GM23338 (cell line): ENCODE measurements around the gene RXRA. TPM values are rescaled to one million over a fixed set of nuclear protein-coding genes. Genes with fewer than 3 reads are reported as not detected.

Experiments
- ATAC-seq: fragments of 200-7000 bp; cut with Tn5 transposase; 3 replicates; pipeline ENCODE4 v1.9.1; 2020
- DNase-seq: peaks from one replicate; pipeline ENCODE4 v3.0.0-alpha.2; 2015; ENCODE audit warnings: low spot score
- H2AFZ ChIP-seq: fragments of 200-600 bp; sonication (generic); 2 replicates; pipeline ENCODE4 v1.8.0; 2016; ENCODE audit warnings: antibody characterized with exemption, mild to moderate bottlenecking, moderate library complexity
- H3F3A ChIP-seq: fragments of 200-600 bp; sonication (generic); replicated peaks from 2 replicates; pipeline ENCODE4 v1.8.0; 2017; ENCODE audit warnings: antibody characterized with exemption, mixed run types, low read depth
- H3K27ac ChIP-seq: fragments of 200-600 bp; sonication (generic); 2 replicates; pipeline ENCODE4 v1.6.1; 2016; ENCODE audit warnings: low read depth
- H3K27me3 ChIP-seq: fragments of 200-600 bp; sonication (generic); 2 replicates; pipeline ENCODE4 v1.8.0; 2016; ENCODE audit warnings: mild to moderate bottlenecking, mixed run types, moderate library complexity; ENCODE audit not compliant: insufficient read depth
- H3K36me3 ChIP-seq: fragments of 200-600 bp; sonication (generic); 2 replicates; pipeline ENCODE4 v1.8.0; 2016; ENCODE audit warnings: mild to moderate bottlenecking; ENCODE audit not compliant: insufficient read depth
- H3K4me1 ChIP-seq: fragments of 200-600 bp; sonication (generic); 2 replicates; pipeline ENCODE4 v1.8.0; 2016; ENCODE audit warnings: mild to moderate bottlenecking, moderate library complexity; ENCODE audit not compliant: insufficient read depth
- H3K4me2 ChIP-seq: fragments of 200-600 bp; sonication (generic); 2 replicates; pipeline ENCODE4 v1.7.1; 2017; ENCODE audit warnings: mixed run types
- H3K4me3 ChIP-seq: fragments of 200-600 bp; sonication (generic); 2 replicates; pipeline ENCODE4 v1.6.1; 2016; ENCODE audit warnings: mixed run types
- H3K79me2 ChIP-seq: fragments of 200-600 bp; sonication (generic); replicated peaks from 2 replicates; pipeline ENCODE4 v1.8.0; 2017; ENCODE audit warnings: mild to moderate bottlenecking; ENCODE audit not compliant: insufficient read depth
- H3K9me2 ChIP-seq: fragments of 200-600 bp; sonication (generic); 2 replicates; pipeline ENCODE4 v1.8.0; 2017; ENCODE audit not compliant: insufficient read depth
- H4K20me1 ChIP-seq: fragments of 200-600 bp; sonication (generic); replicated peaks from 2 replicates; pipeline ENCODE4 v1.8.0; 2017; ENCODE audit warnings: mild to moderate bottlenecking; ENCODE audit not compliant: insufficient read depth
- H3K27ac Mint-ChIP-seq: 2 replicates; pipeline ENCODE4 v1.8.0; 2020; ENCODE audit warnings: inconsistent platforms, mild to moderate bottlenecking, moderate library complexity, mixed read lengths
- H3K27me3 Mint-ChIP-seq: 3 replicates; pipeline ENCODE4 v1.8.0; 2022; ENCODE audit warnings: low read depth, mild to moderate bottlenecking, moderate library complexity, mixed read lengths, inconsistent platforms; ENCODE audit not compliant: insufficient read depth, poor library complexity
- H3K36me3 Mint-ChIP-seq: 3 replicates; pipeline ENCODE4 v1.8.0; 2021; ENCODE audit warnings: low read depth, mild to moderate bottlenecking, inconsistent platforms, moderate library complexity, mixed read lengths
- H3K4me1 Mint-ChIP-seq: 3 replicates; pipeline ENCODE4 v1.8.0; 2020; ENCODE audit warnings: mild to moderate bottlenecking, inconsistent platforms, mixed read lengths
- H3K4me3 Mint-ChIP-seq: 3 replicates; pipeline ENCODE4 v1.8.0; 2021; ENCODE audit warnings: moderate library complexity, mild to moderate bottlenecking, inconsistent platforms, mixed read lengths
- H3K9me3 Mint-ChIP-seq: 3 replicates; pipeline ENCODE4 v1.8.0; 2020; ENCODE audit warnings: moderate library complexity, mild to moderate bottlenecking, inconsistent platforms, mixed read lengths
- CREB1 ChIP-seq: fragments of 250-450 bp; sonication (Bioruptor Pico); IDR thresholded peaks from 2 replicates; pipeline ENCODE4 v1.5.0; 2020; ENCODE audit warnings: low read depth, mild to moderate bottlenecking, moderate library complexity
- EZH2 ChIP-seq: fragments of 200-600 bp; sonication (generic); IDR thresholded peaks from one replicate; pipeline ENCODE4 v1.8.0; 2017; ENCODE audit warnings: antibody characterized with exemption, mild to moderate bottlenecking, low read depth; ENCODE audit not compliant: unreplicated experiment
- EZH2phosphoT487 ChIP-seq: fragments of 200-600 bp; sonication (generic); IDR thresholded peaks from one replicate; pipeline ENCODE4 v1.8.1; 2018; ENCODE audit warnings: antibody characterized with exemption; ENCODE audit not compliant: unreplicated experiment
- JUNB ChIP-seq: IDR thresholded peaks from one replicate; pipeline ENCODE4 v1.6.1; 2016; ENCODE audit warnings: antibody characterized with exemption; ENCODE audit not compliant: unreplicated experiment
- POLR2AphosphoS5 ChIP-seq: IDR thresholded peaks from 2 replicates; pipeline ENCODE4 v1.6.1; 2016; ENCODE audit warnings: antibody characterized with exemption, low read depth
- STAT1 ChIP-seq: IDR thresholded peaks from one replicate; pipeline ENCODE4 v1.6.1; 2016; ENCODE audit warnings: antibody characterized with exemption; ENCODE audit not compliant: unreplicated experiment
- ZNF114 ChIP-seq: fragments of 250-450 bp; sonication (Bioruptor Pico); IDR thresholded peaks from 2 replicates; pipeline ENCODE4 v1.5.0; 2020; ENCODE audit warnings: mild to moderate bottlenecking, moderate library complexity
- ZNF331 ChIP-seq: fragments of 250-450 bp; sonication (Bioruptor Pico); IDR thresholded peaks from 2 replicates; pipeline ENCODE4 v1.5.0; 2020; ENCODE audit warnings: low read depth, mild to moderate bottlenecking, moderate library complexity
- polyA plus RNA-seq: library from polyadenylated mRNA; unstranded; fragments of >200 nt; fragmentation: Nextera tagmentation; extraction: Ambion mirVana; gene quantifications from 2 replicates; pipeline ENCODE4 v1.2.1, GENCODE V29; 2016
- total RNA-seq: library from RNA; depleted of rRNA; stranded (reverse); fragments of >200 nt; shearing (Covaris generic); gene quantifications from 2 replicates; pipeline ENCODE4 v1.2.3, GENCODE V29; 2014
- TF ChIP-seq, protein P1 (sequence below): fragments of 250-450 bp; sonication (Bioruptor Pico); IDR thresholded peaks from 2 replicates; pipeline ENCODE4 v1.5.0; 2020; ENCODE audit warnings: mild to moderate bottlenecking, moderate library complexity
- TF ChIP-seq, protein P2 (sequence below): IDR thresholded peaks from 2 replicates; pipeline ENCODE4 v1.6.1; 2016; ENCODE audit warnings: antibody characterized with exemption
- TF ChIP-seq, protein P3 (sequence below), 2 experiments: fragments of 200-600 bp in 1 of 2; sonication (generic) in 1 of 2; conservative IDR thresholded peaks; 2 replicates each; pipeline versions ENCODE4 v1.5.1 to v1.6.1; 2016 to 2017; ENCODE audit warnings: antibody characterized with exemption in 2 of 2, low read depth in 2 of 2, mild to moderate bottlenecking in 2 of 2, moderate library complexity in 1 of 2
- TF ChIP-seq, protein P4 (sequence below): IDR thresholded peaks from one replicate; pipeline ENCODE4 v1.6.1; 2018; ENCODE audit warnings: antibody characterized with exemption; ENCODE audit not compliant: unreplicated experiment

The RXRA gene
- total and polyA plus RNA-seq, 2 experiments from 2014 or later, result 4.9 to 17.9 TPM

DNA sequence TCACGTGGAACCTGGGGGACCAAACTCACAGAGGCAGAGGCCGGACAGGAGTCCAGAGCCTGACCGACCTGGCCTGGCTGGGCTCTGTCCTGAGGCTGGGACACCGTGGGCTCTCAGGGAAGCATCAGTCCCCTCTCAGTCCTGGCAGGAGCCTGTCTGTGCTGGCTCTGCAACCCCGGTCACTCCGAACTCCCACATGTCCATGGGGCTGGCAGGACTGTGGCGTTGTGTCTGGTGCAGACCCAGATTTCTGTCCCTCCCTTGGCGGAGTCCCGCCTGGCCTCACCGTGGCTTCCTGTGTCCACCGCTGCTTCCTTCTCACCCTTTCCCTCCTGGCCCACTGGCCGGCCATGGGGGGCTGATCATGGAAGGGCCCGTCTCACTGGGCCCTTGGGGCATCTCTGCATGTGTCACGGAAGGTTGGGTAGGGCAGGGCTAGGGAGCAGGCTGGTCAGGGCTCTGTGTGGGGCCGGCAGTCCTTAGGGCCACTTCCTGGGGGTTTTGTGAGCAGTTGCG is 68.8 kb downstream of the RXRA start (continued):
- TF ChIP-seq, protein P1, sequence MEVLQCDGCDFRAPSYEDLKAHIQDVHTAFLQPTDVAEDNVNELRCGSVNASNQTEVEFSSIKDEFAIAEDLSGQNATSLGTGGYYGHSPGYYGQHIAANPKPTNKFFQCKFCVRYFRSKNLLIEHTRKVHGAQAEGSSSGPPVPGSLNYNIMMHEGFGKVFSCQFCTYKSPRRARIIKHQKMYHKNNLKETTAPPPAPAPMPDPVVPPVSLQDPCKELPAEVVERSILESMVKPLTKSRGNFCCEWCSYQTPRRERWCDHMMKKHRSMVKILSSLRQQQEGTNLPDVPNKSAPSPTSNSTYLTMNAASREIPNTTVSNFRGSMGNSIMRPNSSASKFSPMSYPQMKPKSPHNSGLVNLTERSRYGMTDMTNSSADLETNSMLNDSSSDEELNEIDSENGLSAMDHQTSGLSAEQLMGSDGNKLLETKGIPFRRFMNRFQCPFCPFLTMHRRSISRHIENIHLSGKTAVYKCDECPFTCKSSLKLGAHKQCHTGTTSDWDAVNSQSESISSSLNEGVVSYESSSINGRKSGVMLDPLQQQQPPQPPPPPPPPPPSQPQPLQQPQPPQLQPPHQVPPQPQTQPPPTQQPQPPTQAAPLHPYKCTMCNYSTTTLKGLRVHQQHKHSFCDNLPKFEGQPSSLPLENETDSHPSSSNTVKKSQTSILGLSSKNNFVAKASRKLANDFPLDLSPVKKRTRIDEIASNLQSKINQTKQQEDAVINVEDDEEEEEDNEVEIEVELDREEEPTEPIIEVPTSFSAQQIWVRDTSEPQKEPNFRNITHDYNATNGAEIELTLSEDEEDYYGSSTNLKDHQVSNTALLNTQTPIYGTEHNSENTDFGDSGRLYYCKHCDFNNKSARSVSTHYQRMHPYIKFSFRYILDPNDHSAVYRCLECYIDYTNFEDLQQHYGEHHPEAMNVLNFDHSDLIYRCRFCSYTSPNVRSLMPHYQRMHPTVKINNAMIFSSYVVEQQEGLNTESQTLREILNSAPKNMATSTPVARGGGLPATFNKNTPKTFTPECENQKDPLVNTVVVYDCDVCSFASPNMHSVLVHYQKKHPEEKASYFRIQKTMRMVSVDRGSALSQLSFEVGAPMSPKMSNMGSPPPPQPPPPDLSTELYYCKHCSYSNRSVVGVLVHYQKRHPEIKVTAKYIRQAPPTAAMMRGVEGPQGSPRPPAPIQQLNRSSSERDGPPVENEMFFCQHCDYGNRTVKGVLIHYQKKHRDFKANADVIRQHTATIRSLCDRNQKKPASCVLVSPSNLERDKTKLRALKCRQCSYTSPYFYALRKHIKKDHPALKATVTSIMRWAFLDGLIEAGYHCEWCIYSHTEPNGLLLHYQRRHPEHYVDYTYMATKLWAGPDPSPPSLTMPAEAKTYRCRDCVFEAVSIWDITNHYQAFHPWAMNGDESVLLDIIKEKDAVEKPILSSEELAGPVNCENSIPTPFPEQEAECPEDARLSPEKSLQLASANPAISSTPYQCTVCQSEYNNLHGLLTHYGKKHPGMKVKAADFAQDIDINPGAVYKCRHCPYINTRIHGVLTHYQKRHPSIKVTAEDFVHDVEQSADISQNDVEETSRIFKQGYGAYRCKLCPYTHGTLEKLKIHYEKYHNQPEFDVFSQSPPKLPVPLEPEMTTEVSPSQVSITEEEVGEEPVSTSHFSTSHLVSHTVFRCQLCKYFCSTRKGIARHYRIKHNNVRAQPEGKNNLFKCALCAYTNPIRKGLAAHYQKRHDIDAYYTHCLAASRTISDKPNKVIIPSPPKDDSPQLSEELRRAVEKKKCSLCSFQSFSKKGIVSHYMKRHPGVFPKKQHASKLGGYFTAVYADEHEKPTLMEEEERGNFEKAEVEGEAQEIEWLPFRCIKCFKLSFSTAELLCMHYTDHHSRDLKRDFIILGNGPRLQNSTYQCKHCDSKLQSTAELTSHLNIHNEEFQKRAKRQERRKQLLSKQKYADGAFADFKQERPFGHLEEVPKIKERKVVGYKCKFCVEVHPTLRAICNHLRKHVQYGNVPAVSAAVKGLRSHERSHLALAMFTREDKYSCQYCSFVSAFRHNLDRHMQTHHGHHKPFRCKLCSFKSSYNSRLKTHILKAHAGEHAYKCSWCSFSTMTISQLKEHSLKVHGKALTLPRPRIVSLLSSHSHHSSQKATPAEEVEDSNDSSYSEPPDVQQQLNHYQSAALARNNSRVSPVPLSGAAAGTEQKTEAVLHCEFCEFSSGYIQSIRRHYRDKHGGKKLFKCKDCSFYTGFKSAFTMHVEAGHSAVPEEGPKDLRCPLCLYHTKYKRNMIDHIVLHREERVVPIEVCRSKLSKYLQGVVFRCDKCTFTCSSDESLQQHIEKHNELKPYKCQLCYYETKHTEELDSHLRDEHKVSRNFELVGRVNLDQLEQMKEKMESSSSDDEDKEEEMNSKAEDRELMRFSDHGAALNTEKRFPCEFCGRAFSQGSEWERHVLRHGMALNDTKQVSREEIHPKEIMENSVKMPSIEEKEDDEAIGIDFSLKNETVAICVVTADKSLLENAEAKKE, result no peak
- TF ChIP-seq EZH2phosphoT487, result no peak

DNA sequence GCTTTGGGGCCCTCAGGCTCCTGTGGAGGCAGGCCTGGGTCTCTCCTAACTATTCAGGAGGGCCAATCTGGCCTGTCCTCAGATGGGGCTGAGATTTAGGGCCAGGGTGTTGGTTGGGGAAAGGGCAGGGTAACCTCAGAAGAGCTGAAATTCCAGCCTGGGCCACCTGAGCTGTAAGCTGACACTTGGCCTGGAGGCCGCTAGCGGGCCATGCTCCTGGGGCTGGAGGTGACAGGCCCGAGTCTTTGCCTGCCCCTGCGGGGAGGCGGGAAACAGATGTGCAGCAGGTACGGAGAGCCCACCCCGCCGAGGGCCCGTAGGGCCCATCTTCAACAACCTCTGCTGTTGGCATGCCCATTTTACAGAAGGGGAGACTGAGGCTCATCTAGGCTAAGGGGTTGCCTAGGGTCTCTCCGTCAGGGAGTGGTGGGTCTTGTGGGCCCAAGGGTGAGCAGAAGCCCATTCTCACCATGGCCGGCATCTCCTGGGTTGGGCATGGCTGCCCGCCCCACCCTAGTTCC is 69.5 kb downstream of the RXRA start:
- Histone ChIP-seq H2AFZ (no peak overlapping the region), H3K79me2 (peaks cover 41% of the 10 kb centered on the region), H4K20me1 (no peaks in the 10 kb centered on the region), H3K4me1 (no peaks in the 10 kb centered on the region), H3K4me2 (no peak overlapping the region), H3K36me3 (no peaks in the 10 kb centered on the region), H3K4me3 (no peak overlapping the region), H3K27me3 (no peaks in the 10 kb centered on the region), H3F3A (no peaks in the 10 kb centered on the region), H3K9me2 (no peaks in the 10 kb centered on the region), H3K27ac (no peak overlapping the region)
- Mint-ChIP-seq H3K27me3 (peaks cover 1% of the 10 kb centered on the region), H3K9me3 (peaks cover 13% of the 10 kb centered on the region; the same call in 2 of the 3 replicates), H3K4me1 (peaks cover 3% of the 10 kb centered on the region), H3K4me3 (no peak overlapping the region), H3K36me3 (peaks cover 4% of the 10 kb centered on the region; the same call in 2 of the 3 replicates), H3K27ac (no peak overlapping the region)
- no peak for DNase-seq
- no peak for ATAC-seq
- TF ChIP-seq, protein P2, sequence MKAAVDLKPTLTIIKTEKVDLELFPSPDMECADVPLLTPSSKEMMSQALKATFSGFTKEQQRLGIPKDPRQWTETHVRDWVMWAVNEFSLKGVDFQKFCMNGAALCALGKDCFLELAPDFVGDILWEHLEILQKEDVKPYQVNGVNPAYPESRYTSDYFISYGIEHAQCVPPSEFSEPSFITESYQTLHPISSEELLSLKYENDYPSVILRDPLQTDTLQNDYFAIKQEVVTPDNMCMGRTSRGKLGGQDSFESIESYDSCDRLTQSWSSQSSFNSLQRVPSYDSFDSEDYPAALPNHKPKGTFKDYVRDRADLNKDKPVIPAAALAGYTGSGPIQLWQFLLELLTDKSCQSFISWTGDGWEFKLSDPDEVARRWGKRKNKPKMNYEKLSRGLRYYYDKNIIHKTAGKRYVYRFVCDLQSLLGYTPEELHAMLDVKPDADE, result no peak
- TF ChIP-seq ZNF114 (CRISPR knock-in tag) (no peak), EZH2phosphoT487 (no peak), CREB1 (CRISPR knock-in tag) (no peak), JUNB (no peak), STAT1 (no peak), ZNF331 (CRISPR knock-in tag) (no peak), POLR2AphosphoS5 (no peak), EZH2 (no peak)
- TF ChIP-seq, protein P3, sequence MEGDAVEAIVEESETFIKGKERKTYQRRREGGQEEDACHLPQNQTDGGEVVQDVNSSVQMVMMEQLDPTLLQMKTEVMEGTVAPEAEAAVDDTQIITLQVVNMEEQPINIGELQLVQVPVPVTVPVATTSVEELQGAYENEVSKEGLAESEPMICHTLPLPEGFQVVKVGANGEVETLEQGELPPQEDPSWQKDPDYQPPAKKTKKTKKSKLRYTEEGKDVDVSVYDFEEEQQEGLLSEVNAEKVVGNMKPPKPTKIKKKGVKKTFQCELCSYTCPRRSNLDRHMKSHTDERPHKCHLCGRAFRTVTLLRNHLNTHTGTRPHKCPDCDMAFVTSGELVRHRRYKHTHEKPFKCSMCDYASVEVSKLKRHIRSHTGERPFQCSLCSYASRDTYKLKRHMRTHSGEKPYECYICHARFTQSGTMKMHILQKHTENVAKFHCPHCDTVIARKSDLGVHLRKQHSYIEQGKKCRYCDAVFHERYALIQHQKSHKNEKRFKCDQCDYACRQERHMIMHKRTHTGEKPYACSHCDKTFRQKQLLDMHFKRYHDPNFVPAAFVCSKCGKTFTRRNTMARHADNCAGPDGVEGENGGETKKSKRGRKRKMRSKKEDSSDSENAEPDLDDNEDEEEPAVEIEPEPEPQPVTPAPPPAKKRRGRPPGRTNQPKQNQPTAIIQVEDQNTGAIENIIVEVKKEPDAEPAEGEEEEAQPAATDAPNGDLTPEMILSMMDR (conservative IDR thresholded peaks at IDR 0.05; ENCODE audit: low read depth in 2 of 2), result no peak
- TF ChIP-seq, protein P4, sequence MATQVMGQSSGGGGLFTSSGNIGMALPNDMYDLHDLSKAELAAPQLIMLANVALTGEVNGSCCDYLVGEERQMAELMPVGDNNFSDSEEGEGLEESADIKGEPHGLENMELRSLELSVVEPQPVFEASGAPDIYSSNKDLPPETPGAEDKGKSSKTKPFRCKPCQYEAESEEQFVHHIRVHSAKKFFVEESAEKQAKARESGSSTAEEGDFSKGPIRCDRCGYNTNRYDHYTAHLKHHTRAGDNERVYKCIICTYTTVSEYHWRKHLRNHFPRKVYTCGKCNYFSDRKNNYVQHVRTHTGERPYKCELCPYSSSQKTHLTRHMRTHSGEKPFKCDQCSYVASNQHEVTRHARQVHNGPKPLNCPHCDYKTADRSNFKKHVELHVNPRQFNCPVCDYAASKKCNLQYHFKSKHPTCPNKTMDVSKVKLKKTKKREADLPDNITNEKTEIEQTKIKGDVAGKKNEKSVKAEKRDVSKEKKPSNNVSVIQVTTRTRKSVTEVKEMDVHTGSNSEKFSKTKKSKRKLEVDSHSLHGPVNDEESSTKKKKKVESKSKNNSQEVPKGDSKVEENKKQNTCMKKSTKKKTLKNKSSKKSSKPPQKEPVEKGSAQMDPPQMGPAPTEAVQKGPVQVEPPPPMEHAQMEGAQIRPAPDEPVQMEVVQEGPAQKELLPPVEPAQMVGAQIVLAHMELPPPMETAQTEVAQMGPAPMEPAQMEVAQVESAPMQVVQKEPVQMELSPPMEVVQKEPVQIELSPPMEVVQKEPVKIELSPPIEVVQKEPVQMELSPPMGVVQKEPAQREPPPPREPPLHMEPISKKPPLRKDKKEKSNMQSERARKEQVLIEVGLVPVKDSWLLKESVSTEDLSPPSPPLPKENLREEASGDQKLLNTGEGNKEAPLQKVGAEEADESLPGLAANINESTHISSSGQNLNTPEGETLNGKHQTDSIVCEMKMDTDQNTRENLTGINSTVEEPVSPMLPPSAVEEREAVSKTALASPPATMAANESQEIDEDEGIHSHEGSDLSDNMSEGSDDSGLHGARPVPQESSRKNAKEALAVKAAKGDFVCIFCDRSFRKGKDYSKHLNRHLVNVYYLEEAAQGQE, result no peak
